Caco-2 (cell line): ENCODE results near the gene FAM8A1. TPM values are rescaled to one million over a fixed set of nuclear protein-coding genes. Genes with fewer than 3 reads are reported as not detected.

Source experiments
- BruUV-seq: library from RNA; stranded (reverse); fragments of 400-500 nt; replicated peaks from 2 replicates; lab custom pipeline; 2021; lab: Mats Ljungman, UMichigan
- CTCF ChIA-PET: fragments of 300-600 bp; sonication (Branson Sonifier 250); formaldehyde crosslinking; loops from one replicate; lab custom pipeline; 2022; ENCODE audit warnings: antibody characterized with exemption; lab: Charles Lee
- POLR2A ChIA-PET: fragments of 300-600 bp; sonication (Branson Sonifier 250); formaldehyde crosslinking; loops from one replicate; lab custom pipeline; 2022; ENCODE audit warnings: antibody characterized with exemption; lab: Charles Lee
- DNase-seq, 2 experiments: peaks; one replicate each; pipeline versions ENCODE4 v3.0.0 to v3.0.0-alpha.2; 2020 to 2022
- H3K27me3 ChIP-seq: replicated peaks from 2 replicates; pipeline ENCODE4 v1.6.0; 2011; ENCODE audit warnings: low read length; ENCODE audit not compliant: control insufficient read depth, insufficient read depth
- H3K36me3 ChIP-seq: 2 replicates; pipeline ENCODE4 v1.5.1; 2011; ENCODE audit warnings: low read length; ENCODE audit not compliant: control insufficient read depth, insufficient read depth
- H3K4me1 ChIP-seq: fragments of 250-450 bp; sonication (Bioruptor Pico); 2 replicates; pipeline ENCODE4 v1.5.1; 2020; ENCODE audit warnings: mild to moderate bottlenecking
- H3K4me3 ChIP-seq: 2 replicates; pipeline ENCODE4 v1.5.1; 2011; ENCODE audit warnings: low read depth, mild to moderate bottlenecking, control low read depth, low read length
- H3K9me3 ChIP-seq: fragments of 250-450 bp; sonication (Bioruptor Pico); 2 replicates; pipeline ENCODE4 v1.5.1; 2020; ENCODE audit warnings: mild to moderate bottlenecking, moderate library complexity
- H3K27ac Mint-ChIP-seq: one replicate; pipeline ENCODE4 v1.8.0; 2022; ENCODE audit warnings: mixed read lengths; ENCODE audit not compliant: unreplicated experiment
- H3K27me3 Mint-ChIP-seq: one replicate; pipeline ENCODE4 v1.8.0; 2022; ENCODE audit warnings: mixed read lengths; ENCODE audit not compliant: insufficient read depth, unreplicated experiment
- H3K36me3 Mint-ChIP-seq: one replicate; pipeline ENCODE4 v1.8.0; 2022; ENCODE audit warnings: mild to moderate bottlenecking, mixed read lengths; ENCODE audit not compliant: insufficient read depth, unreplicated experiment
- H3K4me1 Mint-ChIP-seq: one replicate; pipeline ENCODE4 v1.8.0; 2022; ENCODE audit warnings: low read depth, mixed read lengths; ENCODE audit not compliant: unreplicated experiment
- H3K4me3 Mint-ChIP-seq: one replicate; pipeline ENCODE4 v1.8.0; 2022; ENCODE audit warnings: mild to moderate bottlenecking, moderate library complexity, mixed read lengths; ENCODE audit not compliant: unreplicated experiment
- H3K9me3 Mint-ChIP-seq: one replicate; pipeline ENCODE4 v1.8.0; 2022; ENCODE audit warnings: mixed read lengths; ENCODE audit not compliant: unreplicated experiment
- CTCF ChIP-seq, 2 experiments: fragments of 200-600 bp in 1 of 2; IDR thresholded peaks; 1 replicate in 1 of 2; 2 replicates in 1 of 2; pipeline versions ENCODE4 v1.5.1 to v1.8.0; 2011 to 2022; ENCODE audit warnings: antibody characterized with exemption in 1 of 2, control low read depth in 1 of 2, inconsistent platforms in 1 of 2, low read depth in 1 of 2, low read length in 1 of 2, mild to moderate bottlenecking in 1 of 2, moderate library complexity in 1 of 2; ENCODE audit not compliant: insufficient read depth in 1 of 2, severe bottlenecking in 1 of 2, unreplicated experiment in 1 of 2
- intact Hi-C: fragments of 100-400 bp; cut with micrococcal nuclease; formaldehyde crosslinking; loops from one replicate; pipeline ENCODE4 v1.10.0; 2022; ENCODE audit not compliant: unreplicated experiment
- total RNA-seq: library from RNA; stranded (reverse); gene quantifications from 2 replicates; pipeline ENCODE4 v1.2.3, GENCODE V29; 2022

Gene FAM8A1
- total RNA-seq, 1 experiment from 2014 or later, result 18.9 TPM

- intact Hi-C loops, result no loop called here
- POLR2A ChIA-PET, result interaction anchor here (0.5 kb wide), 1 partner anchor 59 kb away, joined by 3 read pairs; no protein-coding TSS in a partner anchor
- TF ChIP-seq CTCF (IDR thresholded peaks at IDR 0.05; ENCODE audit: insufficient read depth in 1 of 2, low read depth in 1 of 2, low read length in 1 of 2, severe bottlenecking in 1 of 2, unreplicated experiment in 1 of 2), result no peak
- H3K4me3 Mint-ChIP-seq, result no peak overlapping the region
- DNase-seq, result no peak
- no peaks in the 10 kb centered on the region for H3K4me1 ChIP-seq
- H3K27me3 ChIP-seq, result no peaks in the 10 kb centered on the region
- H3K9me3 ChIP-seq, result no peaks in the 10 kb centered on the region
- no peak overlapping the region for H3K27ac Mint-ChIP-seq
- no peaks in the 10 kb centered on the region for H3K4me1 Mint-ChIP-seq
- H3K4me3 ChIP-seq, result no peak overlapping the region
- no peaks in the 10 kb centered on the region for H3K27me3 Mint-ChIP-seq
- no TSS peak for BruUV-seq
- peaks cover 91% of the 10 kb centered on the region for H3K36me3 Mint-ChIP-seq
- H3K36me3 ChIP-seq, result no peaks in the 10 kb centered on the region
- no peaks in the 10 kb centered on the region for H3K9me3 Mint-ChIP-seq
- CTCF ChIA-PET, result no interaction called here
These were observed 56.5 kb downstream of the FAM8A1 start for GRCh38 chr6:17656644-17657043.

Other genes with a start within 250 kb of the FAM8A1 start
- gene CAP2, start 206.7 kb upstream of the FAM8A1 start, total RNA-seq, result 8.5 and 8.9 TPM in 2 replicates
- 53.9 and 54.4 TPM in 2 replicates for gene NUP153, start 106.6 kb downstream of the FAM8A1 start, total RNA-seq